NCI-H82 treated with DMSO at 0.1 percent for 48 hours (cell line): ENCODE data around the gene FOXC1.
A peak's percentile ranks its signal among the peaks of the same experiment; 100 is the strongest.

Source experiments
- DNase-seq: peaks from one replicate; lab custom pipeline; 2025; ENCODE audit not compliant: unreplicated experiment; lab: John Stamatoyannopoulos, UW

FOXC1 gene

GRCh38 chr6:1584146-1584545, 25.6 kb upstream of the FOXC1 start:
- DNase-seq: no peak

DNA sequence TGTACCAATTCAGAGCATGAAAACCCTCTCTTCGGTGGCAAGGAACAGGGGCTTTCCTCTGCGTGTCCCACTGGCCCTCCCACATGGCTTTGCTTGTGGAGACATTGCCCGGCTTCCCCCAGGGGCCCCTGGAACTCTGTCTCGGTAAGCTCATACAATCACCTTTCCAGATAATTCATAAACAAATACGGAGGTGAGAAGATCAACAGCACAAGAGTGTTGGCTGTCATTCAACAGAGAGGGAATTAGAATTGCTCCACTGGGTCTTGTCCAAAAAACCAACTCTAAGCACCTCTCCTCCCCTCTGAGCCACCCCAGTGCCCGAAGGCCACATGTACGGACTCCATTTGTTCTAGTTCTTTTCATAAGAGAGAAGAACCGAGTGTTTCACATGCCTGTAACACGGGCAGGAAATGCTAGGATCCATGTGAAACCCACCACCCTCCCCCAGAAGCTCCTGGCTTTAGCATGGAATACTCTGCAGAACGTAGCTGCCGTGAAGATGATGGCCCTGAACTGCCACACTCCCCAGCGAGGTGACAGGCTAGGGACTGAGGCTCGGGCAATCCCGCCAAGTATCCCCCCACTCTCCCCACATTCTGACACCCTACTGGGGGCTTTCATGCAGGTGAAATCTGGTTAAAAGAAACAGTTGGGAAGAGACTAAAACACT, 24.6 kb upstream of the FOXC1 start:
- no peak for DNase-seq

DNA sequence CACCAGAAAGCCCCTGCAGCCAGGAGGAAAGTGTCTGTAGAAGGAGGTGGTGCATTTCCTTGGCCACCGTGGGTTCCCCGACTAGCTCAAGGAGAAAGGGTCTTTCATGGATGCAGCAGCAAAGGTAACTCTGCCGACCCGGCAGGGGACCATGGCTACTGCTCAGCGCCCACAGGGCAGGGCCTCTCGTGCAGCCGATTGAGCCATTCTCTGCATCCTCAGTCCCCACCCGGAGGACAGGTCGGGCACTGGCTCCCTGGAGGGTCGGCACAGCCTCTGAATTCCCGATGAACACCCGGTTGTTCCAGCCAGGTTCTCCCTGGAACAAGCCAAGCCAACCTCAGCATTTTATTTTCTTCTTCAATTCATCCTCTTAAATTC, 24.1 kb upstream of the FOXC1 start:
- no peak for DNase-seq

DNA sequence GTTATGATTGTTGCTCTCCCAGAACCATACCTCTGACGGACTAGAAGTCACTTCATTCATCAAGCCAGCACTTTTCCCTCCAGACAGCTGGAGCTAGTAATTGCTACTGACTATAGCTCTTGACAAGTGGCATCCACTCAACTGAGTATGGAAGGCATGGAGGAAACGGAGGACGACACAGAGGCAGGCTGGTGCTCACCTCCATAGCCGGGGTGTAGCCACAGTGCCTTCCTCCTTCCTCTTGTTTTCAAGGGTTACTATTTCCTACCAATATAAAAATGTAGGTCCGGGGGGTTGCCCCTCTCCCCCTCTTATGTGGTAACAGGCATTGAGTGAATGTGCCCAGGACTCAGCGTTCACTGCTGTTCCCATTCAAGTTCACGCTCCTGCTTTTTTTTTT, 23.5 kb upstream of the FOXC1 start:
- no peak for DNase-seq

DNA sequence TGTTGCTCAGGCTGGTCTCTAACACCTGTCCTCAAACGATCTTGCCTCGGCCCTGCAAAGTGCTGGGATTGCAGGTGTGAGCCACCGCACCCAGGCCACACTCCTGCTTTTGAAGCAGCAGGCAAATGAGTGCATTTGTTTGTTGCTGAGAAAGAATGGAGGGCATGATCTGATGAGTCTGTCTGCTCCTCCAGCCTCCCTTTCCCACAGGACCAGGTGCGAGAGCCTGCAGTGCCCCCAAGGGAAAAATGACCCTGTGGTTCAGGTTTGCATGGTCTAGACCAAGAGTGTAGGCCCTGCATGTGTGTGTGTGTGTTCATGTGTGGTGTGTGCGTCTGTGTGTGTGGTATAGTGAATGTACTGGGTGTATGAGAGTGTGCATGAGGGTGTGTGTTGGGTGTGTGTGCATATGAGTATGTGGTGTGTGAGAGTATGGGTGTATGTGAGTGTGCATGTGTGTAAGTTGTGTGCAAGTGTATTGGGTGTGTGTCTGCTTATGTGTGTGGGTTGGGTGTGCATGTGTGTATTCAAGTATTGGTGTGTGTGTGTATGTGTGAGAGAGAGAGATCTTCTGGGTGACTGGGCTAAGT, 22.8 kb upstream of the FOXC1 start:
- DNase-seq: no peak

- no peak for DNase-seq
Measured at GRCh38 chr6:1587546-1587945, 22.2 kb upstream of the FOXC1 start.

DNA sequence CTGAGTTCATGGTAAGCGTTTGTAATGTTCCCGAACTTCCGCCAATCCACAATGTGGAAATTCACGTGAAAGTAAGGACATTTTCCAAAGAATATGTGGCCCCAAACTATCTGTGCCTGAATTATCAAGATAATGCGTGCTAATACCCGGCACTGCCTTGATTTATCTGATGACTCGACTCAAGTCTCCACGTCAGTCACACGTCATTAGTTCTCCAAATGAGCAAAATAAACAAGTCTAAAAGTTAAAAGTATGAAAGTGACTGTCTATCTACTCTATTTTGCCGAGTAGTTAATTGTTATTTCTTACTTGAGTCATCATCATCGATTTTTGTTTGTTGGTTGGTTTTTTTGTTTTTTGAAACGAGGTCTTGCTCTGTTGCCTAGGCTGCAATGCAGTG, 21.7 kb upstream of the FOXC1 start:
- no peak for DNase-seq

DNA sequence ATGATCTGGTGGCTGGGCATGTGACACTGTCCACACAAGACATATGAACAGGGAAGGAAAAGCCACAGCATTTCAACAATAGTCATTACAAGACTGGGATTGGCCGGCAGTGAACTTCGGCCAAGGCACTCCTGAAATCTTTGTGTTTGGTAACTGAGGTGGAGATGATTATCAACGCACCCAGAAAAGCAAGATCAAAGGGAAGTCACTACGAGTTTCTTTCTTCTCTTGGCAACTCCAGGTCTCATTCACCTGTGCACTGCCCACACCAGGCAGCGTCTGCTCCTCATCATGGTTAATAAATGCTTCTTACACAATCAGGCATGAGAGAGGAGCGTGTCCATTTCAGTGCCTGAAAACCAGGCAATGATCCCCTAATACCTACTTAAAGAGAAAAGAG, 20.5 kb upstream of the FOXC1 start:
- no peak for DNase-seq

- no peak for DNase-seq
Measured at GRCh38 chr6:1590580-1590979, 19.1 kb upstream of the FOXC1 start.

DNA sequence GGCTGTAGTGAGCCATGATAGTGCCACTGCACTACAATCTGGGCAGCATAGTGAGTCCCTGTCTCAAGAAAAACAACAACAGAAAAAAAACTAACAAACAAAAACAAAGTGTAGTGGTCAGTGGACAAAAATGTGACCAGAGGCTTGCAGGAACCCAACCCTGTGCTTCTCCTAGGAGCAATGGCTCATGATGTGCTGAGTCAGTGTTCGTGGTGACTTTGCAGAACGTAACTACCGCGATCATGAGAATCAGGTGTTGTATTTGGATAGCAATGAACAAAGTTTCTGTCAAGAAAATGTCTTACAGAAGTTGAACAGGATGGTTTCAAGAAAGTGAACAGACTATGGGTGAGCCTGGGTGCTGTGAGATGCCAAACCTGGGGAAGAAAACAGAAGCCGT, 18.5 kb upstream of the FOXC1 start:
- DNase-seq: no peak

- DNase-seq: no peak
Measured at GRCh38 chr6:1591926-1592325, 17.8 kb upstream of the FOXC1 start.

DNA sequence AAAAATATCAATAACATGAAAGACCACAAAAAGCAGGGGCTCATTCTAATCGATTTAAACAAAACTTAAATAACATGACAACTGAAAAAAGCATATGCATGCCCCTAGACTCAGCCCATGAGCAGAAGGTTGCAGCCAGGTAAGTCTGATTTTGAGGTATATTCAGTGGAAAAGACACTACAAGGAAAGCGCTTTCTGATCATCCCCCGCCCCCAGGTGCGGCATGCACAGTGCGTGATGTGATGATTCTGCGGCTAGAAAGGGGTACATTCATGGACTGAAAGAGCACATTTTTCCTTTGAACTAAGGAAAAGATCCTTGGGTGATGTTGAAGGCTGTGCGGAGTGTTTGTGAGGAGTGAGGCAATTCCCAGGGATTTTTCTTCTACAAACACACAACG, 16.9 kb upstream of the FOXC1 start:
- DNase-seq: no peak

DNA sequence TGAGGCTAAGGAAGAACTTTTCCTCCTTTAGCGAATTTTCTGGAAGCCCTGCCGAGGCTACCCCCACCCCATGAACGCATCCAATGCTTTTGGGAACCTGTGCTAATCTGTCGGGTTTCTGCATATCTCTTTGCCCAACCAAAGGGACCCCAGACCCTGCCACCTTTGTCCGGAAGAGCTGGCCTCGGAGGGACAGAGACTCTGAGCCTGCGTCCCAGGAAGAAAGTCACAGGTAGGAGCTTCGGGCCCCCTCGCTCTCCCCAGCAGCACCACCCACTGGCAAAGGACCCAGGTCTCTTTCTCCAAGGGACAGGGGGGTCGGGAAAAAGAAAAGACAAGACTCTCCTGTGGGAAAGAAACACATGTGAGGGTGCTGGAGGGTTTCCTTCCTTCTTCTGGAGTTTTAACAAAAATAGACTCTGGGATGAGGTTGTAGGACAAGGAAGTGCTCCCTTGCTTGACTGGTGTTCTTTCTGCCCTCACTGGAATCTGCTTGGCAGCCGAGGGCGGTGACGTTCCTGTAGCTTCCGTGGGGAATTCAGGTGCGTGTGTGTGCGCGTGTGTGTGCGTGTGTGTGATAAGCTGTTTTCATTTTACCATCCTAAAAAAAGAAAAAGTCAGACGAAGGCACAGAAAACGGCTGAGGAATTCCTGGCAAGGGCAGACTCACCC, 16.3 kb upstream of the FOXC1 start:
- no peak for DNase-seq

- no peak for DNase-seq
Measured at GRCh38 chr6:1593958-1594314, 15.8 kb upstream of the FOXC1 start.

DNA sequence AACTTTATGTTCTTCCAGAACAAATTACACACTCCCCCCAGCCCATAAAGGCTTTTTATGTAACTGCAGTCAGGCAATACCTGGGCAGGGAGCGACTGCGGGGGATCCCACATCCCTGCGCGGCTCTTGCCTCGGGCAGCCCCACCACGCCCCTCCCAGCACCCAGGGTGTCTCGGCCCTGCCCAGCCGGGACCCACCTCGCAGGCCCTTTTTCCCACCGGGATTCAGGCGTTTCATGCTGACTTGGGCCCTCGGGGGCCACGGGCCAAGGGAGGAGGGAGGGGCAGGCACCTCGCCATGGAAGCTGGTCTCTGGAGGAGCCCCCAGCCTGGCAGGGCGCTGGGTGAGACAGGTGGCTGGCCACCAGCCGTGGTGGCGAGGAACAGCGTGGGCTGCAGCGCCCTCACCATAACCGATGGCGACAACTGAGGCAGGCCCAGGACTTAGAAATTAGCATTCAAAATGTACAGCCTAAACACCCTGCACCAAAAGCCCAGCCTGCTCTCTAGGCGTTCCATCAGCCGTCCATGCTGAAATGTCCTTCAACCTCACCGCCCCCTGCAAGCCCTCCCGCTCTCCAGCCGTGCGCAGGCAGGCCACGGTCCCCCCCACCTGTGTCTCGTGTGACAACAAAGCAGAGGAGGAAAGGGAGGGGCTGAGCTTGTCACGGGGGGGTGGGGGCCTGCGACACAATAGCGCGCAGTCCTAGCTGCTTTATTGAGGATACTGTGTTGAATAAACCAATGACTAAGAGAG, 15.1 kb upstream of the FOXC1 start:
- no peak for DNase-seq

GRCh38 chr6:1595271-1596087, 14.2 kb upstream of the FOXC1 start:
- no peak for DNase-seq

DNA sequence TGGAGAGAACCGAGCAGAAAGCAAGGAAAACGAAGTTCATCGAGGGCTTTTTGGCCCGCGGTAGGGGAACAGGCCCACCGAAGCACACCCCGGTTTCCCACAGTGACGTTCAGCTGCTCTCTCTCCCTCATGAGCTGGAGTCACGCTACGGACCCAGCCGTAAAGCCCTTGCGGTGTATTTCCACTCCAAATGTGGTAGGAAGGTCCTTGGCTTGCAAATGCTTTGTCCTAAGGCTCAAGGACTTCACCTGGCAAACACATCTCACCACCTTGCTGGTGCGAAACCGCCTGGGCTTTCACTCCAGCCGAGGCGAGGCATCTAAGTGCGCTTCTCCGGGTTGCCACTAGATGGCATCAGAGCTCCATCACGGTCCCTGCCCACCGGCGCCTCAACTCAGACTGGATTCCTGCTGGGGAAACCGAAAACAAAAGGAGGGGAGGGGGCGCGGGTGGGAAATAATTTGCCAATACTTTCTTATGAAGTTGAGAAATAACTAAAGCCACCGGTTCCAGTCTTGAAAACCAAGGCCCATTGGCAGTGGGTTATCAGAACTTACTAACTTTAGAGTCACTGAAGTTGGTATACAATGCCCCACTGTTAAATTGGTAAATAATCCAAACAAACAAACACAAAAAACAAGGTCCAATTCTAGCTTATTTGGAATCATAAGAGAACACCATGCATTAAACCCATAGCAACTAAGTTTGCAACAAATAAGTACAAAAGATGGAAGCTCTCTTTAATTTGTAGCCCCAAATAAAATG, 13.4 kb upstream of the FOXC1 start:
- DNase-seq: peak; percentile 34

GRCh38 chr6:1597121-1597744, 12.5 kb upstream of the FOXC1 start:
- no peak for DNase-seq

GRCh38 chr6:1597924-1598323, 11.8 kb upstream of the FOXC1 start:
- DNase-seq: no peak

GRCh38 chr6:1598433-1598832, 11.3 kb upstream of the FOXC1 start:
- no peak for DNase-seq
